ENCODE results near the gene BEGAIN. TPM values are rescaled to one million over a fixed set of nuclear protein-coding genes. Genes with fewer than 3 reads are reported as not detected.

Gene BEGAIN
- total and polyA plus RNA-seq, 2 donors (not counting 1 experiment from before 2014, with no cell fraction given): under 0.01 to 0.17 TPM

- Histone ChIP-seq H3K36me3 (ENCODE audit: control insufficient read depth, insufficient read depth, low read length) (no peaks in the 10 kb centered on the region), H2AFZ (ENCODE audit: low read length) (no peak overlapping the region), H3K4me2 (ENCODE audit: extremely low read depth, insufficient read depth, low read length) (no peak overlapping the region), H3K79me2 (ENCODE audit: control insufficient read depth, insufficient read depth, low read length) (no peaks in the 10 kb centered on the region), H3K27ac (ENCODE audit: insufficient read depth, low read length) (no peak overlapping the region), H4K20me1 (ENCODE audit: control insufficient read depth, extremely low read depth, insufficient read depth, low read length) (no peaks in the 10 kb centered on the region), H3K4me1 (ENCODE audit: control insufficient read depth, extremely low read depth, insufficient read depth, low read length) (no peaks in the 10 kb centered on the region), H3K27me3 (ENCODE audit: control insufficient read depth, insufficient read depth, low read length) (peaks cover 2% of the 10 kb centered on the region), H3K4me3 (replicated peaks in 1 of 4; ENCODE audit: control extremely low read depth in 1 of 4, insufficient read depth in 1 of 4, low read depth in 3 of 4, low read length in 4 of 4) (no peak overlapping the region), H3K9me3 (ENCODE audit: control insufficient read depth, insufficient read depth, low read depth, low read length) (no peaks in the 10 kb centered on the region), H3K9ac (ENCODE audit: insufficient read depth, low read length) (no peak overlapping the region)
- DNase-seq (ENCODE audit: low read depth in 2 of 2): no peak
- no peak for TF ChIP-seq EZH2 (IDR thresholded peaks at IDR 0.05; ENCODE audit: low read length, missing control alignments)
- no peak for TF ChIP-seq CTCF (conservative IDR thresholded peaks at IDR 0.05 in 1 of 2, IDR thresholded peaks at IDR 0.05 in 1 of 2; ENCODE audit: low read depth in 1 of 2, low read length in 2 of 2)
Measured at GRCh38 chr14:100616854-100617409, 29.7 kb upstream of the BEGAIN start.

GRCh38 chr14:100615736-100616695 lies 28.8 kb upstream of the BEGAIN start:
- H3K79me2 ChIP-seq (ENCODE audit: control insufficient read depth, insufficient read depth, low read length): no peaks in the 10 kb centered on the region
- H3K27me3 ChIP-seq (ENCODE audit: control insufficient read depth, insufficient read depth, low read length): peaks cover 2% of the 10 kb centered on the region
- TF ChIP-seq EZH2 (IDR thresholded peaks at IDR 0.05; ENCODE audit: low read length, missing control alignments): no peak
- no peak for TF ChIP-seq CTCF (conservative IDR thresholded peaks at IDR 0.05 in 1 of 2, IDR thresholded peaks at IDR 0.05 in 1 of 2; ENCODE audit: low read depth in 1 of 2, low read length in 2 of 2)
- H3K4me2 ChIP-seq (ENCODE audit: extremely low read depth, insufficient read depth, low read length): no peak overlapping the region
- no peaks in the 10 kb centered on the region for H3K9me3 ChIP-seq (ENCODE audit: control insufficient read depth, insufficient read depth, low read depth, low read length)
- no peaks in the 10 kb centered on the region for H4K20me1 ChIP-seq (ENCODE audit: control insufficient read depth, extremely low read depth, insufficient read depth, low read length)
- no peaks in the 10 kb centered on the region for H3K36me3 ChIP-seq (ENCODE audit: control insufficient read depth, insufficient read depth, low read length)
- no peak overlapping the region for H3K27ac ChIP-seq (ENCODE audit: insufficient read depth, low read length)
- H3K9ac ChIP-seq (ENCODE audit: insufficient read depth, low read length): no peak overlapping the region
- no peak for DNase-seq (ENCODE audit: low read depth in 2 of 2)
- no peaks in the 10 kb centered on the region for H3K4me1 ChIP-seq (ENCODE audit: control insufficient read depth, extremely low read depth, insufficient read depth, low read length)
- H3K4me3 ChIP-seq (replicated peaks in 1 of 4; ENCODE audit: control extremely low read depth in 1 of 4, insufficient read depth in 1 of 4, low read depth in 3 of 4, low read length in 4 of 4): no peak overlapping the region
- no peak overlapping the region for H2AFZ ChIP-seq (ENCODE audit: low read length)

DNA sequence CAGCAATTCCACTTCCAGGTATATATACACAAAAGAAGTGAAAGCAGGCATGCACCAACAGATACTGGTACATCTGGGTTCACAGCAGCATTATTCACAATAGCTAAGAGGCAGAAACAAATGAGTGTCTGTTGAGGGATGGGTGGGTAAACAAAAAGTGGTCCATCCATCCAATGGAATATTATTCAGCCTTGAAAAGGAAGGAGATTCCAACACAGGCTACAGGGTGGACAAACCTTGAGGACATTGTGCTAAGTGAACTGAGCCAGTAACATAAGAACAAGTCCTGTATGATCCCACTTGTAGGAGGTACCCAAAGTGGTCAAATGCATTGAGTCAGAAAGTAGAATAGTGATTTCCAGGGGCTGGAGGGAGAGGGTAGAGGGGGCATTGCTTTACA lies 27.6 kb upstream of the BEGAIN start:
- Histone ChIP-seq H3K27me3 (ENCODE audit: control insufficient read depth, insufficient read depth, low read length) (peaks cover 2% of the 10 kb centered on the region), H3K4me3 (replicated peaks in 1 of 4; ENCODE audit: control extremely low read depth in 1 of 4, insufficient read depth in 1 of 4, low read depth in 3 of 4, low read length in 4 of 4) (no peak overlapping the region), H3K9ac (ENCODE audit: insufficient read depth, low read length) (no peak overlapping the region), H4K20me1 (ENCODE audit: control insufficient read depth, extremely low read depth, insufficient read depth, low read length) (no peaks in the 10 kb centered on the region), H3K4me2 (ENCODE audit: extremely low read depth, insufficient read depth, low read length) (no peak overlapping the region), H3K4me1 (ENCODE audit: control insufficient read depth, extremely low read depth, insufficient read depth, low read length) (no peaks in the 10 kb centered on the region), H3K36me3 (ENCODE audit: control insufficient read depth, insufficient read depth, low read length) (no peaks in the 10 kb centered on the region), H2AFZ (ENCODE audit: low read length) (no peak overlapping the region), H3K27ac (ENCODE audit: insufficient read depth, low read length) (no peak overlapping the region), H3K9me3 (ENCODE audit: control insufficient read depth, insufficient read depth, low read depth, low read length) (no peaks in the 10 kb centered on the region), H3K79me2 (ENCODE audit: control insufficient read depth, insufficient read depth, low read length) (no peaks in the 10 kb centered on the region)
- DNase-seq (ENCODE audit: low read depth in 2 of 2): no peak
- TF ChIP-seq CTCF (conservative IDR thresholded peaks at IDR 0.05 in 1 of 2, IDR thresholded peaks at IDR 0.05 in 1 of 2; ENCODE audit: low read depth in 1 of 2, low read length in 2 of 2) (no peak), EZH2 (IDR thresholded peaks at IDR 0.05; ENCODE audit: low read length, missing control alignments) (no peak)
